NOMO-1 treated with dmso at 0.1 percent for 144 hours (cell line): ENCODE results near the gene ARIH1.

Source experiments
- DNase-seq: peaks from one replicate; lab custom pipeline; 2025; ENCODE audit not compliant: unreplicated experiment; lab: John Stamatoyannopoulos, UW

The ARIH1 gene

DNA sequence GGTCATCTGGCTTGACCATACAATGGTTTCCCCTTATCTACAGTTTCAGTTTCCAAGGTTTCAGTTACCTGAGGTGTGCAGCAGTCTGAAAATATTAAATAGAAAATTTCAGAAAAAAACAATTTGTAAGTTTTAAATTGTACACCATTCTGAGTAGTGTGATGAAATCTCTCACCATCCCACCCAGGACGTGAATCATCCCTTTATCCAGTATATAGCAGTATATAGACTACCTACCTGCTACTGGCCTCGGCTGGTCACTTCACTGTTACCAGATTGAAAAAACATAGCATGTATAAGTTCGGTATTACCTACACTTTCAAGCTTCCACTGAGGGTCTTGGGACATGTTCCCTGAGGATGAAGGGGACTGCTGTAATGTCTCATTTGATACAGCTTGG, 12.0 kb downstream of the ARIH1 start:
- no peak for DNase-seq

DNA sequence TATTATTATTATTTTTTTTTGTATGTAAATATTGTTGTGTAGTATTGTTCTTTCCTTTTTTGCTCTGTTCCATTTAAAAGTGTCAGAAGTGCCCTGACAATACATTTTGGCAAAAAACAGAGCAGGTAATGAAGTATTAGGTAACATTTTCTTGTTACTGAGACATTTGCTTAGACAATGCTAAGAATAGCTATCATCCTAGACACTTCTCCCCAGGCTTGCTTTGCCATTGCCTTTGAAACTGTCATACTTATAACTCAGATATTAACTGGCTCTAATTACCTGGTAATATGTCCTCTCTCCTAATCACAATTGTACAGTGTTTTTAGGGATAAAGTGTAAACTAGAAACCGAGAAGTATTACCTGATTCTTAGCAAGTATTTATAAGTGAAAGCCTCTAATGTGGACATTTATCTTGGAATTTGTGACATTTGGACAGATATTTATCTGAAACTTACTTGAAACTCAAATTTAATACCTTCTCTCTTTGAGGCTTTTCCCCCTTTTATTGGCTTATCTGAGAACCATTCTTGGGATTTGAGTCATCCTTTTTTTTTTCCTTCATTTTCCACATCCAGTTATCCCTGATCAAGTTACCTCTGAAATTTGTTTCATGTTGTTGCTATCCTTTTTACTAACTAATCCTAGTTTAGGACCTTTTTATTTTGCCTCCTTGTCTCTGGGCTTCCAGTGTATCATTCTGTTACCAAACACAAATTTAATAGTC, 13.1 kb downstream of the ARIH1 start:
- DNase-seq, result no peak

DNA sequence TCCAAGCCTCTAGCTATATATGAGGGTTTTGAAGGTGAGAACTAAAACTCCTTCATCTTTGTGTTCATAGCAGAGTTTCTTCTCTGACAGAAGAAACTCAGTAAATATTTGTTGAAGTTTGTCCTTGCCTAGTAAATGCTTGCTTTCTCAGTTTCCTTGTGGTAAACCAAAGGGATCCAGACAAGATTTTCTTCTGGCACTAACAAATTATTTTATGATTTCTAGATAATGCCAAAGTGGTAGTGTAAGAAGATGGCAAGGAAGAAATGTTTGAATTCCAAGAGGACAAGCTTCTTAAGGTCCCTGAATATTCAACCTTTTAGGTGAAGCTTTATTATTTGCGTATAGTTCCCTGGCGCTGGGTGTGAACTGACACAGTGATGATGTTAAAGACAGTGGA, 14.4 kb downstream of the ARIH1 start:
- no peak for DNase-seq

DNA sequence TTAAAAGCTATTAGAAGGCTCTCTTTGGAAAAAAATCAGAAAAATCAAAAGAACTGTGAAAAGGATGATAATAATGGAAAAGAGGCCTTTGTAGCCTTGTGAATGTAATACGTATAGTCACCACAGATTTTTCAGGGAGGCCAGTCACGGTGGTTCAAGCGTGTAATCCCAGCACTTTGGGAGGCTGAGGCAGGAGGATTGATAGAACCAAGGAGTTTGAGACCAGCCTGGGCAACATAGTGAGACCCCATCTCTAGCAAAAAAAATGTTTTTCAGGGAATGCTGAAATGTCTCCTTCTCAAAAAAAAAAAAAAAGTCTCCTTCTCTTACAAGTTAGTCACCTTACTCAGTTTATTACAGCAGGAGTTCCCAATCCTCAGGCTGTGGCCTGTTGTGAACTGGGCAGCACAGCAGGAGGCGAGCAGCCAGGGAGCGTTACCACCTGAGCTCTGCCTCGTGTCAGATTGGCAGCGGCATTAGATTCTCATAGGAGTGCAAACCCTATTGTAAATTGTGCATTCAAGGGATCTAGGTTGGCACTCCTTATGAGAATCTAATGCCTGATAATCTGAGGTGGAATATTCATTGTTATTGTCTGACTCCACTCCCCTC, 15.9 kb downstream of the ARIH1 start:
- DNase-seq, result no peak

DNA sequence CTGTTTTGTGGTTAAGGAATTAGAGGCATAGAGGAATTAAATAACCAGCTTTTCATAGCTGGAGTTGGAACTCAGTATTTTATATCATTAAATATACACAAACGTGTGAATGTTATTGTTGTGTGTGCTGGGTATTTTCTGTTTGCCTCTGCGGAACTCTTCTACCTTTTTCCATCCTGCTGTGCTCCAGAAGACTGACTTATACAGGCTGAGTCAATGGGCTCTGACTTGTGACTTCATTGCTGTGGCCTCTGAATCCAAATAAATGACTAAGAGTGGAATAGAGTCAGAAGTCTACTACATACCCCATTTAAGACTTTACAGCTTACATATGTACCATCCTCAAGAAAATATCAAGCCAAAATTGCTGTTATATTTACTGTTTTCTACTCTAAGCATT, 17.6 kb downstream of the ARIH1 start:
- DNase-seq, result no peak

DNA sequence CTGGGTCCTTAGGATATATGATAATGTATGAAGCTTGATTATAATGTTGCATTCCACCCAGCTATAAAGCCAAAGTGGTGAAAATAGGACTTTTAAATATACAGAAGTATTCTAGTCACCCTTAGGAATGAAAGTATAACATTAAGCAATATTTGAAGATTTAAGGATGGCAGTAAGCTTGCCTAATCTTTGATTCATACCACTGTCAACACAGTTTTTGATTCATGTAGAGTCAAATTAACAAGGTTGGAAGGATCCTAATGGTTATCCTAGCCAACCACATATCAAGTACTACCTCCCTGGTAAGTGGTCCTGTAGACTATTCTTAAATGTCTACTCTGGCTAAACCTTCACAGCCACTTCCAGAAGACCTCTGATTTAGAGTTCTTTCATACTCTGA, 18.6 kb downstream of the ARIH1 start:
- no peak for DNase-seq

DNA sequence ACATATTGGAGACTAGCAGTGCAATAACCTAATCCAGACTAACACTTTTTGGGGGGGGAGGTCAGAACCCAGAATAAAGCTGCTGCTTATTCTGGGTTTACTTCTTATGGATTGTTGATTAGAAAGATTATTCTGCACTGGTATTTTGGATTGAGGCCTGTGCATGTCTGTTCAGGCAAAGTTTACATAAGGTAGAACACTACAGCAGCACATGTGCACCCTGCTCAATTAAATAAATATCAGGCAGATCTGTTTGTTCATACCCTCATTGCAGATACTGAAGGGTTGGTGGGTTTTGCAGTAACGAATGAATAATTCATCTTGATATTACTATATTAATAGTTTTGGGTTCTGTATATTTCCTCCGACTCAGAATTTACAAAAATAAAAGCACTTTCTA, 19.1 kb downstream of the ARIH1 start:
- no peak for DNase-seq

DNA sequence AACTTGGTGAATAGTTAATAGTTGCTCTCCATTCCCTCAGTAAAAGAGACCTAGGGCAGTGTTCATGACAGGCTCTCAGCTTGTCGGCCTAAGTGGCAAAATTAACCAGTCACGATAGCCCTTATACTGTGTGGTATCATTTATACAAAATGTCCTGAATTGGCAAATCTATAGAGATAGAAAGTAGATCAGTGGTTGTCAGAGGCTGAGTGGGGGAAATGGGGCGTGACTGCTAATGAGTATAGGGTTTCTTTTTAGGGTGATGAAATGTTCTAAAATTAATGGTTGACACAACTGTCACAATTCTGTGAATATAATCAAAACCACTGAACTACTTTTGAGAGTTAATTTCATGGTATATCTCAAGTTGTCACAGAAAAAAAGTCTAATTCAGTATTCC, 20.9 kb downstream of the ARIH1 start:
- no peak for DNase-seq

DNA sequence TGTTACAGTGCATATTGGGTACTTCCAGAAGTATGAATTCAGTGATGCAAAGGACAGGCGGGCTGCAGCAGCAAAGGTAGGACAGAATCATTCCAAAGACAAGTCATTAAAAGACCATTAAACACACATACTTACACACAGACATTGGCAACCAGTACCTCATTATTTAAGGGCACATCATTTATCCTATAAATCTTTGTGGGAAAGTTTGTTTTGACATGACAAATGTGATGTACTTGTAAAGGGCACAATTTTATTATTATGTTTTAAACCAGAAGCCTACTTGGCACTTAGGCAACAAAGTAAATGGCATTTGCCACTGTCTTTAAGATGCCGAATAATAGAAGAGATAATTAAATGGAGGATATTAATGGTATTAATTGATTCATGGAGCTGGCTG, 22.7 kb downstream of the ARIH1 start:
- DNase-seq, result no peak

DNA sequence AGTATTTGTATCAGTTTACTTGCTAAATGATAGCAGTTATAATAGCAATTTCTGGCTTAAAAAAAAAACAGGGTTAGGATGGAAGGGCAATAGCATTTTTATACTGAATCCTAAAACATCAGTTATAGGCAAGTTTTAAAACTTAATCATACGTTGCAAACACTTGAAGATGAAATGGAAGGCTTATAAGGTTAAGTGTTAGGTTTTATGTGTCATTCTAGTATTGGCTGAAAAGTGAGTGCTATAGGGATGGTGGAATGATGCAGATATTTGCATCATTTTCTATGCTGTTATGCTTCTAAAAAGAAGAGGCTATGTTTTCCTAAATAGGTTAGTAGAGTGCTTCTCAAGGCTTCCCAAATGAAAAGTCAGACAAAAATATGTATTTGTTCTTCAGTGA, 23.3 kb downstream of the ARIH1 start:
- no peak for DNase-seq

DNA sequence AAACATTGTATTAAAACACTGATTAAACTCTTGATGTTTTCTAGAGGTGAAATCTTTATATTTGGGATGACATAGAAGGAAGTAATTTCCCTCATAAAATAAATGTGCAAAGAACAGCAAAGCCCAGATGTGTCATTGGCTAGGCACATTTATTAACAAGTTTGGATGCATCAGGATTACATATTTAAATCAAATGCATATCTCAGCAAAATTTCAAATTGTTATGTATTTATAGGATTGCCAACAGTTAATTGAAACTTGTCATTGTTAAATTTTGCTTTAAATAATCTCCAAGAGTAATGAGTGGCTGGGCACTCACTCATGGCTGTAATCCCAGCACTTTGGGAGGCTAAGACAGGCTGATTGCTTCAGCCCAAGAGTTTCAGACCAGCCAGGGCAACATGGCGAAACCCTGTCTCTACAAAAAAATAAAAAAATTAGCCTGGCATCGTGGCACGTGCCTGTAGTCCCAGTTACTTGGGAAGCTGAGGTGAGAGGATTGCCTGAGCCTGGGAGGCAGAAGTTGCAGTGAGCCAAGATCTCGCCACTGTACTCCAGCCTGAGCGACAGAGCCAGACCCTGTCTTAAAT, 28.2 kb downstream of the ARIH1 start:
- no peak for DNase-seq

DNA sequence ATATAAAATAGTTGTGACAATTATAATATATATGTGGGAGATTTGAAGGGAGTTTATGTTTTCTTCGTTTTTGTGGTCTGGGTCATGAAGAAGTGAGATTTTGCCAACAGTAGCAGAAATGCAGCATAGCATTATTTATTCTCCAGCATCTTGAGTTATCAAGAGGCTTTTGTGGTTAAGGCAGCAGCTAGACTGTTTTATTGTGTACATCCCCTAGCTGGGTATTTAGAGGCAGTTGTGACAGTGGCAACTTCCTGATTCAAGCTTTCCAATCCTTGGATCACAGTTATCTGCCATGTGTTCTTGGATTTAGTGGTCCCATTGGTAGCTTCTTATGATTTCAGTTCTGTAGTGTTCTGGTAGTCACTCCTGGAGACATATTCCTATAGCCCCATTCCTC, 29.0 kb downstream of the ARIH1 start:
- DNase-seq, result no peak

DNA sequence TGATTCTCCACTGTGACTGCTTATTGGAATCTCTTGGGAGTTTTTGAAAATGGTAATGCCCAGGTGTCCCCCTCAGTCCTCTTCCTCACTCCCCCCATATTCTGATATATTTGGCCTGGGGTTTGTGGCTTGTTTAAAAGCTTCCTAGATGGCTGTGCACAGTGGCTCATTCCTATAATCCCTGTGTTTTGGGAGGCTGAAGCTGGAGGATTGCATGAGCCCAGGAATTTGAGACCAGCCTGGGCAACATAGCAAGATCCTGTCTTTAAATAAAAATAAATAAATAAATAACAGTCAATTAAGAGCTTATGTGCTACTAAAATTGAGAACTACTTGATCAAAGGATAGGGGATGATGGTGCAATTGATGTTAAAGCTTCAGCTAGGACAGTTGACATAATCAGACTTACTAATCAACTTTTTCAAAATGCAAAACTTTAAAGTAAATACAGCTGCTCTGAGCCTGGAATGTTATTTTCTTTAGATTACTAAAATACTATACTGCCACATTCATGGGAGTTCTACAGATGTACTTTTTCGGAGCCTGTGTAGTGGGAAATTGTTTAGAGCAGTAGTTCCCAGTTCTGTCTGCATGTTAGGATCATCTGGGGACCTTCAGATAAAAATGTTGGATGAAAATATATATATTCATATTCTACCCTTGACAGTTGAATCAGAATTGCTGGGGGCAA, 33.4 kb downstream of the ARIH1 start:
- no peak for DNase-seq

DNA sequence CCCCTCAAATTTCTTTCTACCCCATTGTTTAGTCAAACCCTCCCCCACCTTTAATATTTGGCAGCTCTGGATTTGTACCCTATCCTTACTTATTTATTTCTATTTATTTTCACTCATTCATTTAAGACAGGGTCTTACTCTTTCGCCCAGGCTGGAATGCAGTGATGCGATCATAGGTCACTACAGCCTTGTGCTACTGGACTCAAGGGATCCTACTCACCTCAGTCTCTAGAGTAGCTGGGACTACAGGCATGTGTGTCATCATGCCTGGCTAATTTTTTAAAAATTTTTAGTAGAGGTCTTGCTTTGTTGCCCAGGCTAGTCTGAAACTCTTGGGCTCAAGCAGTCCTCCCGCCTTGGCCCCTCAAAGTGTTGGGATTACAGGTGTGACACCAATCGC, 35.4 kb downstream of the ARIH1 start:
- DNase-seq, result no peak

DNA sequence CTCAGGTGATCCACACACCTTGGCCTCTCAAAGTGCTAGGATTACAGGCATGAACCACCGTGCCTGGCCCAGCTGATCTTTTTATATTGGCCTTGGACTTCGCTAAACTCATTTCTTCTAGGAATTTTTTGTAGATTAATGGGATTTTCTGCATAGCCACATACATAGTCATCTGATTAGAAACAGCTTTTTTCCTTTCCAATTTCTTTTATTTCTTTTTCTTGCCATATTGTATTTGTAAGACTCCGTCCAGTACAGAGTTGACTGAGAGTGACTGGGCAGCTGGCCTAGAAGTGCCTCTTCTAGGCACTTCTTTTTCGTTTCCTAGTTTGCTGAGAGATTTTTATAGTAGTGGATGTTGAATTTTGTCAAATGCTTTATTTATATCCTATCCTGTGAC, 37.4 kb downstream of the ARIH1 start:
- DNase-seq, result no peak

DNA sequence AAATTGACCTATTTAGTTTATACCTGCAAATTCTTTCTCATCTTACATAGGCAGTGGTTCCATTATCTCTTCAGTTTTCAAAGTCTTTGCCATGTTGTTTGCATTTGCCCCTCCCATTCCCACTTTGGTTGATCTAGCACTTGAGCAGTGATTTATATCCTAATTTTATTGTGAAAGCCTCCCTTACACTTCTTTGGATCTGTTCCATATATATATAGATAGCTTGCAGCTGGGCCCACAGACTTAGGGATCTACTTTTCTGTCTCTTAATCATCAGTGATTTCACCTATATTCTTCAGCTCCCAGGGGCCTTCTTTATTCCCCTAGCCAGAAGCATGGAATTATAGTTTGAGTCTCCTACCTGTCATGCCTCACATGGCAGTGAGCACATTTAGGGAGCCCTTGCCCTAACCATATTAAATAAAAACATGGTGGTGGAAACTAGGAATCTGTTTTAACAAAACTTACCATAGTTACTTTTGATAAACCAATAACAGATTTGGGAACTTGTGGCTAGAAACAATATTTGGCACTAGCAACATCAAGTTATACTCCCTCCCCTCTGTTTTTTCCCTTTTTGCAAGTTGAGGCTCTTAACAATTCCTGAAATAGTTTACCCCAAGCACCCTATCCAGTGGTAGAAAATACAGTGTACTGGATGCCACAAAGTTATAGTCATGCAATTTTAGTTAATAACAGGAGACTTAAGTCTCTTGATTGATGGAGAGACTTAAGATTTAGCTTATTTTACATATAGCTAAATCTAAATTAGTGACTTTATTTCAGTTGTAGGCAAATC, 41.7 kb downstream of the ARIH1 start:
- no peak for DNase-seq

DNA sequence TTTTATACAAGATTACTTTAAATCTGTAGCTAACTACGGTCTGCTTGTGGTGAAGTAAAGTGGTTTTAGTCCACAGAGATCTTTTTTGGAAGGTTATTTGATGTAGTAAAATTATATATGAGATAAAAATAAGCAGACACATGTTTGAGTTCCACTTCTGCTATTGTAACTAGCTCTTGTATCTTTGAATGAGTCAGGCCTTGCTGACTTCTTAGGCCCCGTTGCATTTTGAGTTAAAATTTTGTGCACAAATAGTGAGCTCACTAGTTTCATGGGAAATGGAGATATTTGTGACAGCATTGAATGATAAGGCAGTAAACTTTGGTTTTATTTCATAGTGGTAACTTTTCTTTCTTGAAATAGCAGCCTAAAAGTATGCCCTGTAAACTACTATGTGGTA, 42.6 kb downstream of the ARIH1 start:
- DNase-seq, result no peak

DNA sequence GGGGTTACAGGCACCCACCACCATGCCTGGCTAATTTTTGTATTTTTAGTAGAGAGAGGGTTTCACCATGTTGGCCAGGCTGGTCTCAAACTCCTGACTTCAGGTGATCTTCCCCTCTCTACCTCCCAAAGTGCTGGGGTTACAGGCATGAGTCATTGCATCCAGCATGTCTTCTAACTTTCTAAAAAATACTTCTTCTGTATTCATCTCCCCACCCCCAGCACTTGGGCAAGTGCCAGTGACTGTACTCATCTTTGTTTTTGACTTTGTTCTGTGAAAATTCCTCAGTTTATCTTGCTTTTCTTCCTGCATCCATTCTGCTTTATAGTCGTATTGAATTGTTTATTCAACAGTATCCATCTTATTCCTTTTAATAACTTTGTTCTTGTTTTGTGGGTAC, 47.6 kb downstream of the ARIH1 start:
- no peak for DNase-seq

DNA sequence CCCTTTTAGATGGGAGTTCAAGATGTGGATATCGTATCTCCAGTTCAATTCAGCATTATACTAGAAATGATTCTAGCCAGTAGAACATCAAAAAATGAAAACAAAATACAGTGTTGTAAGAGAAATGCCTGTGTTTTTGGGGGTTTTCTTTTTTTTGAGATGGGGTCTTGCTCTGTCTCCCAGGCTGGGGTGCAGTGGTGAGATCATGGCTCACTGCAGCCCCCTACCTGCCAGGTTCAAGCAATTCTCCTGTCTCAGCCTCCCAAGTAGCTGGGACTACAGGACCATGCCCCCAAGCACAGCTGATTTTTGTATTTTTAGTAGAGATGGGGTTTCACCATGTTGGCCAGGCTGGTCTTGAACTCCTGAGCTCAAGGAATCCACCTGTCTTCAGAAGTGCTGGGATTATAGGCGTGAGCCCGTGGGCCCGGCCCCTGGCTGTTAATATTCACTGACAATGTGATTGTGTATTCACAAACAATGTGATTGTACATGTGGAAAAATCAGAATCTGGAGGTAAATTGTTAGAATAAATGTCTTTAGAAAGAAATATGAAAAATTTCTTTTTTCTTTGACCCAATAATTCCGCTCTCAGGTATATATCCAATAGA, 59.0 kb downstream of the ARIH1 start:
- no peak for DNase-seq

DNA sequence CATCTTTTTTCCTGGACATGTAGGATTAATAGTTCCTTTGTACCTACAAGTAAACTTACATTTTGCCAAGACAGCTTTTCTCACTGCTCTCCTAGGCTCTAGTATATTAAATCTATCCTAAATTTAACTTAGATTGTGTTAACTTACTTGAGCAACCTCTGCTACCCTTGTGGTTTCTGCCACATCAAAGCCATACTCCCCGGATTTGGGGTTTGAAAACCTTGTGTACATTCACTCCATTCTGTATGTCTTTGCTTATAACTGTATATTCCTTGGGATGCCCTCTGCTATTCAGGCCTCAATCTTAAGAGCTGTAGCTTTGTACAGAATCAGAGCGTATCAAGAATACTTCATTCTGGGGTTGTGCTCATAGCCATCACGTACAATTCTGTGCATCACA, 60.4 kb downstream of the ARIH1 start:
- DNase-seq, result no peak

DNA sequence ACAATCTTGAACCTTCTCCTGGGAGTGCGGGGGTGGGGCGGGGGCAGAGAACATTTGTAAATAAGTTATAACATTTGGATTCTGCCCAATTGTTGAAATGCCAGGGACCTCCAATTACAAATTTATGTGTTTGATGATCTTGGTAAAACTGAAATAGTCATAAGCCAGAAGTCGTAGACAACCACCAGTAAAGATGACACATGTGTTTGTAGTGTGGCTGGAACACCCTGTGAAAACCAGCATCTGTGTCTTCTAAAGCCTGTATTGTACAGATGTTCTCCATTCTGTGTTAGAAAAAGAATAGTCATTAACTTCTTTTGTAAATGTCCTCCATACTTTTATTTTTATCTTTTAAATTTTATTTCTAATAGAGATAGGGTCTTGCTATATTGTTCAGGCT, 61.8 kb downstream of the ARIH1 start:
- DNase-seq, result no peak
